Forelimb muscle (tissue), 1 donor: ENCODE data around the gene TMEM86A. TPM values are rescaled to one million over a fixed set of nuclear protein-coding genes. Genes with fewer than 3 reads are reported as not detected.

Source experiments
- polyA plus RNA-seq: library from polyadenylated mRNA; unstranded; fragments of 120-200 nt; gene quantifications from one replicate; pipeline ENCODE4 v1.2.1, GENCODE V29; 2013; ENCODE audit not compliant: insufficient read length

TMEM86A gene
- polyA plus RNA-seq, 1 donor = 3.8 TPM

Other genes with a start within 250 kb of the TMEM86A start
- gene LDHAL6A, start 242.9 kb upstream of the TMEM86A start, polyA plus RNA-seq = 0.14 TPM
- 101 TPM for gene TSG101, start 171.8 kb upstream of the TMEM86A start, polyA plus RNA-seq
- gene UEVLD, start 110.0 kb upstream of the TMEM86A start, polyA plus RNA-seq = 14.3 TPM
- 5.9 TPM for gene MISFA, start 99.0 kb upstream of the TMEM86A start, polyA plus RNA-seq
- 17.1 TPM for gene SPTY2D1, start 64.4 kb upstream of the TMEM86A start, polyA plus RNA-seq
- gene IGSF22, start 27.4 kb downstream of the TMEM86A start, polyA plus RNA-seq = 11.8 TPM
- 0.20 TPM for gene PTPN5, start 93.0 kb downstream of the TMEM86A start, polyA plus RNA-seq
- not detected for gene MRGPRX1, start 240.6 kb downstream of the TMEM86A start, polyA plus RNA-seq